Liver (tissue), 9 donors: ENCODE measurements around the gene DPF3. TPM values are rescaled to one million over a fixed set of nuclear protein-coding genes. Genes with fewer than 3 reads are reported as not detected.

Experiments used
- DNase-seq: peaks from one replicate; pipeline ENCODE4 v3.0.0-alpha.2; 2017; ENCODE audit warnings: low spot score
- H3K27ac ChIP-seq, 2 donors: one replicate each; pipeline ENCODE4 v1.7.0; 2013; ENCODE audit warnings: inconsistent platforms in 2 of 2, low read length in 2 of 2, control low read depth in 1 of 2, low read depth in 1 of 2, mild to moderate bottlenecking in 1 of 2
- H3K27me3 ChIP-seq, 4 donors: one replicate each; pipeline versions ENCODE4 v1.6.1 to v1.7.0; 2013; ENCODE audit warnings: low read length in 3 of 4, inconsistent platforms in 1 of 4, mild to moderate bottlenecking in 1 of 4, moderate library complexity in 1 of 4; ENCODE audit not compliant: control insufficient read depth in 4 of 4, insufficient read depth in 4 of 4
- H3K36me3 ChIP-seq, 4 donors: one replicate each; pipeline versions ENCODE4 v1.6.1 to v1.7.0; 2013; ENCODE audit warnings: low read length in 3 of 4, mild to moderate bottlenecking in 3 of 4, low read depth in 1 of 4, moderate library complexity in 1 of 4; ENCODE audit not compliant: control insufficient read depth in 4 of 4, insufficient read depth in 3 of 4
- H3K4me1 ChIP-seq, 4 donors: one replicate each; pipeline versions ENCODE4 v1.6.1 to v1.7.0; 2013; ENCODE audit warnings: low read length in 3 of 4, mild to moderate bottlenecking in 3 of 4, moderate library complexity in 1 of 4; ENCODE audit not compliant: control insufficient read depth in 4 of 4, insufficient read depth in 4 of 4
- H3K4me3 ChIP-seq, 3 donors: one replicate each; pipeline versions ENCODE4 v1.6.1 to v1.7.0; 2013; ENCODE audit warnings: low read length in 3 of 3, control low read depth in 1 of 3, low read depth in 1 of 3, mild to moderate bottlenecking in 1 of 3
- H3K9ac ChIP-seq, 2 donors: one replicate each; pipeline ENCODE4 v1.7.0; 2013; ENCODE audit warnings: low read length in 2 of 2, mild to moderate bottlenecking in 2 of 2, moderate library complexity in 2 of 2, control low read depth in 1 of 2, low read depth in 1 of 2
- H3K9me3 ChIP-seq, 4 donors: one replicate each; pipeline versions ENCODE4 v1.6.1 to v1.7.0; 2013; ENCODE audit warnings: low read length in 3 of 4; ENCODE audit not compliant: control insufficient read depth in 4 of 4
- ATF3 ChIP-seq: IDR thresholded peaks from 2 replicates; pipeline ENCODE4 v1.6.1; 2016; ENCODE audit warnings: antibody characterized with exemption
- CTCF ChIP-seq: fragments of 150-350 bp; IDR thresholded peaks from 2 replicates; pipeline ENCODE4 v1.5.1; 2017; ENCODE audit warnings: improper control_type of control experiment, low read depth, low read length; ENCODE audit not compliant: missing input control
- EGR1 ChIP-seq, 2 donors: IDR thresholded peaks; 2 replicates each; pipeline ENCODE4 v1.6.1; 2016 to 2018; ENCODE audit warnings: antibody characterized with exemption in 2 of 2, low read depth in 2 of 2
- FOXA1 ChIP-seq: IDR thresholded peaks from 2 replicates; pipeline ENCODE4 v1.6.1; 2016; ENCODE audit warnings: antibody characterized with exemption
- FOXA2 ChIP-seq: IDR thresholded peaks from 2 replicates; pipeline ENCODE4 v1.6.1; 2016; ENCODE audit warnings: antibody characterized with exemption
- GABPA ChIP-seq, 2 donors: IDR thresholded peaks in 1 of 2; conservative IDR thresholded peaks in 1 of 2; 2 replicates each; pipeline ENCODE4 v1.6.1; 2016; ENCODE audit warnings: antibody characterized with exemption in 2 of 2, mild to moderate bottlenecking in 1 of 2, moderate library complexity in 1 of 2
- HNF4A ChIP-seq, 2 donors: conservative IDR thresholded peaks; 2 replicates each; pipeline ENCODE4 v1.6.1; 2016; ENCODE audit warnings: antibody characterized with exemption in 2 of 2, mild to moderate bottlenecking in 2 of 2
- HNF4G ChIP-seq: IDR thresholded peaks from 2 replicates; pipeline ENCODE4 v1.6.1; 2016; ENCODE audit warnings: antibody characterized with exemption
- JUND ChIP-seq, 2 donors: IDR thresholded peaks; 2 replicates each; pipeline ENCODE4 v1.6.1; 2016; ENCODE audit warnings: antibody characterized with exemption in 2 of 2
- MAX ChIP-seq: IDR thresholded peaks from 2 replicates; pipeline ENCODE4 v1.6.1; 2016; ENCODE audit warnings: antibody characterized with exemption
- NR2F2 ChIP-seq: IDR thresholded peaks from 2 replicates; pipeline ENCODE4 v1.6.1; 2016; ENCODE audit warnings: antibody characterized with exemption
- RAD21 ChIP-seq, 2 donors: IDR thresholded peaks; 2 replicates each; pipeline ENCODE4 v1.6.1; 2016; ENCODE audit warnings: antibody characterized with exemption in 2 of 2, mild to moderate bottlenecking in 2 of 2
- REST ChIP-seq: IDR thresholded peaks from 2 replicates; pipeline ENCODE4 v1.6.1; 2016; ENCODE audit warnings: antibody characterized with exemption, mild to moderate bottlenecking
- RXRA ChIP-seq, 2 donors: IDR thresholded peaks; 2 replicates each; pipeline ENCODE4 v1.6.1; 2017 to 2018; ENCODE audit warnings: antibody characterized with exemption in 2 of 2, mild to moderate bottlenecking in 1 of 2
- TAF1 ChIP-seq: conservative IDR thresholded peaks from 2 replicates; pipeline ENCODE4 v1.6.1; 2016; ENCODE audit warnings: antibody characterized with exemption, mild to moderate bottlenecking
- YY1 ChIP-seq: IDR thresholded peaks from 2 replicates; pipeline ENCODE4 v1.6.1; 2016; ENCODE audit warnings: antibody characterized with exemption, mild to moderate bottlenecking
- ZBTB33 ChIP-seq: IDR thresholded peaks from 2 replicates; pipeline ENCODE4 v1.6.1; 2016; ENCODE audit warnings: antibody characterized with exemption
- WGBS: extraction: QIAGEN DNeasy Blood & Tissue Kit; methylation state at CpG from one replicate; pipeline ENCODE4 v1.1.7; 2013; 5-methylcytosine and 5-hydroxymethylcytosine counted together
- polyA plus RNA-seq, 2 donors: library from polyadenylated mRNA; stranded (reverse) in 1 of 2; unstranded in 1 of 2; fragments of 200-250 nt in 1 of 2; fragments of >200 nt in 1 of 2; fragmentation: Nextera tagmentation in 1 of 2; extraction: Ambion mirVana in 1 of 2; gene quantifications; one replicate each; pipeline versions ENCODE4 v1.2.1 to v1.2.3, GENCODE V29; 2013 to 2015
- total RNA-seq, 2 donors: library from RNA; depleted of rRNA; stranded (reverse); fragments of >200 nt; gene quantifications; one replicate each; pipeline ENCODE4 v1.2.3, GENCODE V29; 2014
- donor health status: healthy.
- donor health status: healthy.
- donor health status: healthy.
- donor health status: healthy.
- donor health status: healthy.

Gene DPF3
- total and polyA plus RNA-seq, 4 donors = 1.1 to 23.2 (median 2.5) TPM

- TF ChIP-seq CTCF (no peak), ZBTB33 (no peak), FOXA1 (no peak)
These were observed 146.2 kb downstream of the DPF3 start (continued) for GRCh38 chr14:72747652-72748051.

- H3K9ac ChIP-seq = no peak overlapping the region
These were observed 147.6 kb downstream of the DPF3 start for GRCh38 chr14:72745991-72746980.

More at GRCh38 chr14:72745991-72746980, 147.6 kb downstream of the DPF3 start:
- no peaks in the 10 kb centered on the region for H3K27me3 ChIP-seq
- peak; percentile 34 for DNase-seq
- TF ChIP-seq NR2F2 (no peak), TAF1 (no peak), JUND (IDR thresholded peaks at IDR 0.05) (no peak), RXRA (IDR thresholded peaks at IDR 0.05) (no peak), YY1 (no peak), ATF3 (no peak), REST (no peak), MAX (no peak), GABPA (IDR thresholded peaks at IDR 0.05 in 1 of 2, conservative IDR thresholded peaks at IDR 0.05 in 1 of 2) (no peak), CTCF (no peak), EGR1 (IDR thresholded peaks at IDR 0.05; ENCODE audit: low read depth in 2 of 2) (no peak), FOXA1 (no peak), RAD21 (IDR thresholded peaks at IDR 0.05) (no peak), FOXA2 (no peak), HNF4A (conservative IDR thresholded peaks at IDR 0.05) (no peak), ZBTB33 (no peak), HNF4G (no peak)
- peaks cover 0 to 2% (median under 1%) of the 10 kb centered on the region in 4 donors for H3K36me3 ChIP-seq
- WGBS = 93% methylated on average over 20 of the region's 20 CpGs
- no peak overlapping the region for H3K4me3 ChIP-seq
- H3K4me1 ChIP-seq = no peaks in the 10 kb centered on the region
- no peak overlapping the region for H3K27ac ChIP-seq
- H3K9me3 ChIP-seq = no peaks in the 10 kb centered on the region
